H1 (cell line): ENCODE measurements around the gene KLF5. TPM values are rescaled to one million over a fixed set of nuclear protein-coding genes. Genes with fewer than 3 reads are reported as not detected.

Source experiments
- CEBPB ChIP-seq: IDR thresholded peaks from 2 replicates; pipeline ENCODE4 v1.6.1; 2012; ENCODE audit warnings: low read depth, low read length
- EP300 ChIP-seq, 2 experiments: IDR thresholded peaks; 1 replicate in 1 of 2; 2 replicates in 1 of 2; pipeline ENCODE4 v1.6.1; 2011 to 2012; ENCODE audit warnings: low read depth in 2 of 2, low read length in 2 of 2, mild to moderate bottlenecking in 2 of 2, borderline replicate concordance in 1 of 2, inconsistent platforms in 1 of 2, moderate library complexity in 1 of 2
- TAF7 ChIP-seq: optimal IDR thresholded peaks from 2 replicates; pipeline ENCODE3; 2011; ENCODE audit warnings: low read depth, mild to moderate bottlenecking, inconsistent platforms, low read length, moderate library complexity, borderline replicate concordance
- TBP ChIP-seq: IDR thresholded peaks from 2 replicates; pipeline ENCODE4 v1.6.1; 2011; ENCODE audit warnings: low read depth, low read length, improper control_type of control experiment
- TCF12 ChIP-seq: IDR thresholded peaks from 2 replicates; pipeline ENCODE4 v1.6.1; 2011; ENCODE audit warnings: low read depth, mild to moderate bottlenecking, low read length
- polyA plus RNA-seq, 7 experiments: library from polyadenylated mRNA; depleted of rRNA in 3 of 7; stranded (reverse) in 5 of 7; unstranded in 2 of 7; fragments of >200 nt in 5 of 7; fragments of 200-250 nt in 2 of 7; gene quantifications; 1 replicate in 5 of 7; 2 replicates in 1 of 7; 4 replicates in 1 of 7; pipeline versions ENCODE4 v1.2.1 to v1.2.3, GENCODE V29; 2011 to 2013; ENCODE audit warnings: missing spikeins in 2 of 7, mixed read lengths in 2 of 7
- total RNA-seq: library from RNA; stranded (reverse); fragmentation: NEBNext Ultra II Directional; extraction: Animal tissue kit (Norgen Biotek cat#: 25700); gene quantifications from 2 replicates; pipeline ENCODE4 v1.2.1, GENCODE V29; 2021
- TF ChIP-seq, protein P1 (sequence below): IDR thresholded peaks from 2 replicates; pipeline ENCODE4 v1.6.1; 2012; ENCODE audit warnings: inconsistent platforms

The KLF5 gene
- total and polyA plus RNA-seq, 2 of the 8 experiments (the other 6 are each of a cell fraction or from before 2014, with no cell fraction given) = 1.2 to 2.3 TPM

DNA sequence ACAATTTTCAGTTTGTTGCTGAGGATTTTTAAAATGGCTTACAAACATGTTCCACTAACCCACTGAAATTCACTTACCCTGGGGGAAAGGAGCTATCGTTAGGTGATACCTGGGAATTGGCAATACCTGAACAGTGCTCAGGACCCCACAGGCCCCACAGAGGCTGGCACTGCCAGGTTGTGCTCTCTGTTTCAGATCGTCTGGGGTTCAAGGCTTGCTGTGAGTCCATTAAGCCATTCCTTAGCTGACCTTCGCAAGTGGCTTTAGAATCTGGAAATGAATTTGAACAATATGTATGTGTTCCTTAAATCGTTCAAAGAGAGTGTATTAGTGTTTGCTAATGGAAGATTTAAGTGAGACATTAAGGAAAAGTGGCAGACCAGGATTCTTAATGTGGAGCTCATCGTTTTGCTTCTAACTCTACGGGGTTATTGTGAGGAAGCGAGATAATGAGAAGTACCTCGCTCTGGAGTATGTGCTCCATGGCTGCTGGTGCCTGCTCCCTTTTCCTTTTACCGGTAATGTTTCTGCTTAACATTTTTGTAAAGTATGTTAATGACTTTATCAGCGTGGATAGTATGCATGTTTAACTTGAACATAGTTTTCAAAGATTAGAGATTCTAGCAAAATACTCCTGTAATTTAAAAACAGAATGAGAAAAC lies 13.6 kb downstream of the KLF5 start (continued):
- TF ChIP-seq TAF7 (no peak), EP300 (IDR thresholded peaks at IDR 0.05; ENCODE audit: borderline replicate concordance in 1 of 2, low read depth in 2 of 2, low read length in 2 of 2) (no peak), TCF12 (no peak), CEBPB (no peak), TBP (no peak)
- TF ChIP-seq, protein P1, sequence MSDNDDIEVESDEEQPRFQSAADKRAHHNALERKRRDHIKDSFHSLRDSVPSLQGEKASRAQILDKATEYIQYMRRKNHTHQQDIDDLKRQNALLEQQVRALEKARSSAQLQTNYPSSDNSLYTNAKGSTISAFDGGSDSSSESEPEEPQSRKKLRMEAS = no peak
- TF ChIP-seq, all 59 proteins: peak for 0
